SK-N-SH (cell line): ENCODE data around the gene NANOS3.

Experiments used
- CTCF ChIP-seq: fragments of 200-600 bp; sonication (generic); IDR thresholded peaks from 2 replicates; pipeline ENCODE4 v1.6.1; 2017; ENCODE audit warnings: antibody characterized with exemption, mild to moderate bottlenecking, moderate library complexity
- EZH2phosphoT487 ChIP-seq: fragments of 200-600 bp; sonication (generic); IDR thresholded peaks from 2 replicates; pipeline ENCODE4 v1.6.1; 2017; ENCODE audit warnings: low read depth, mixed run types, mild to moderate bottlenecking, antibody characterized with exemption, moderate library complexity, borderline replicate concordance
- JUND ChIP-seq: IDR thresholded peaks from 2 replicates; pipeline ENCODE4 v1.4.0; 2012
- RFX5 ChIP-seq: IDR thresholded peaks from 2 replicates; pipeline ENCODE4 v1.6.1; 2012; ENCODE audit warnings: mild to moderate bottlenecking, improper control_type of control experiment, low read length
- RXRA ChIP-seq: IDR thresholded peaks from 2 replicates; pipeline ENCODE4 v1.4.0; 2012; ENCODE audit warnings: low read depth, mild to moderate bottlenecking, borderline replicate concordance
- SIN3A ChIP-seq: IDR thresholded peaks from 2 replicates; pipeline ENCODE4 v1.6.1; 2012; ENCODE audit warnings: low read depth, mild to moderate bottlenecking, low read length, moderate library complexity, borderline replicate concordance
- SMC3 ChIP-seq: IDR thresholded peaks from 2 replicates; pipeline ENCODE4 v1.6.1; 2012; ENCODE audit warnings: low read depth, low read length, improper control_type of control experiment
- TAF1 ChIP-seq: IDR thresholded peaks from 2 replicates; pipeline ENCODE4 v1.6.1; 2012; ENCODE audit warnings: low read depth, mild to moderate bottlenecking, low read length, moderate library complexity, borderline replicate concordance
- USF2 ChIP-seq: fragments of 150-350 bp; IDR thresholded peaks from 2 replicates; pipeline ENCODE4 v1.6.1; 2017; ENCODE audit warnings: antibody characterized with exemption, low read length, low read depth, borderline replicate concordance

- TF ChIP-seq TAF1 (no peak), CTCF (no peak), SMC3 (no peak), RXRA (no peak), USF2 (no peak), JUND (no peak), RFX5 (no peak), EZH2phosphoT487 (no peak), SIN3A (no peak)
Measured at GRCh38 chr19:13834244-13835069, 42.5 kb upstream of the NANOS3 start.
